ENCODE measurements around the gene PHTF2.

DNA sequence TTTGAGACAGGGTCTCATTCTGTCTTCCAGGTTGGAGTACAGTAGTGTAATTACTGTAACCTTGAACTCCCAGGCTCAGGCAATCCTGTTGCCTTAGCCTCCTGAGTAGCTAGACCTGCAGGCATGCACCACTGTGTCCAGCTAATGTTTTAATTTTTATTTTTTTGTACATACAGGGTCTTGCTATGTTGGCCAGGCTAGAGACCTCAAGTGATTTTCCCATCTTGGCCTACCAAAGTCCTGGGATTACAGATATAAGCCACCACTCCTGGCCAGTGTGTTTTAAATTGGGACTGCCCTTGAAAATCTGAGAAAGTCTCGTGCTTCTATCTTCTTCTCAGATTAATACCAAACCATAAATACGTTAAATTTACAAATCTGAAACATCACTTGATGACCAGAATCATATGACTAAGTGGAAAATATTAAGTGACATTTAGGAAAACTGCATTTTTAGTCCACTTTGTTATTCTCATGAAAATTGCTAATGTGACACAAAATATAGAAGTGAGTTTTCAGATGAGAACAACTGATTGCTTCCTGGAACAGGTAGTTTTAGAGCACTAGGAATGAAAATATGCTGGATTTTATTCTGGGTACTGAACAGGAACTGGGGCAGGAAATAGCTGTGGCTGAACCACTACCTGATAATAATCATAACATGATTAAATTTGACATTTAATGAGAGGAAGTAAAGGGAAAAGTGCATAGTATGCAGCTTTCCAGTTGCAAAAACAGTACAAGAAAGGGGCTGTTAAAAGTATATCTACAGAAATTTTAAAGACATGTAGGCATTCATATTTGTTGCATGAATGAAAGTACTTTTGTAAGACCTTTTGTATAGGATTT lies 4.2 kb downstream of the PHTF2 start:
- TF ChIP-seq POLR2A (IDR thresholded peaks at IDR 0.05; ENCODE audit: low read depth, low read length) (no peak), JUN (IDR thresholded peaks at IDR 0.05; ENCODE audit: borderline replicate concordance, insufficient read depth, insufficient read length, low read depth) (no peak), POLR2AphosphoS5 (IDR thresholded peaks at IDR 0.05; ENCODE audit: insufficient read depth, low read depth, low read length) (no peak), EZH2 (IDR thresholded peaks at IDR 0.05; ENCODE audit: borderline replicate concordance, low read depth, low read length, severe bottlenecking) (no peak)
- TF ChIP-seq, protein P1, sequence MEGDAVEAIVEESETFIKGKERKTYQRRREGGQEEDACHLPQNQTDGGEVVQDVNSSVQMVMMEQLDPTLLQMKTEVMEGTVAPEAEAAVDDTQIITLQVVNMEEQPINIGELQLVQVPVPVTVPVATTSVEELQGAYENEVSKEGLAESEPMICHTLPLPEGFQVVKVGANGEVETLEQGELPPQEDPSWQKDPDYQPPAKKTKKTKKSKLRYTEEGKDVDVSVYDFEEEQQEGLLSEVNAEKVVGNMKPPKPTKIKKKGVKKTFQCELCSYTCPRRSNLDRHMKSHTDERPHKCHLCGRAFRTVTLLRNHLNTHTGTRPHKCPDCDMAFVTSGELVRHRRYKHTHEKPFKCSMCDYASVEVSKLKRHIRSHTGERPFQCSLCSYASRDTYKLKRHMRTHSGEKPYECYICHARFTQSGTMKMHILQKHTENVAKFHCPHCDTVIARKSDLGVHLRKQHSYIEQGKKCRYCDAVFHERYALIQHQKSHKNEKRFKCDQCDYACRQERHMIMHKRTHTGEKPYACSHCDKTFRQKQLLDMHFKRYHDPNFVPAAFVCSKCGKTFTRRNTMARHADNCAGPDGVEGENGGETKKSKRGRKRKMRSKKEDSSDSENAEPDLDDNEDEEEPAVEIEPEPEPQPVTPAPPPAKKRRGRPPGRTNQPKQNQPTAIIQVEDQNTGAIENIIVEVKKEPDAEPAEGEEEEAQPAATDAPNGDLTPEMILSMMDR (IDR thresholded peaks at IDR 0.05; ENCODE audit: extremely low read depth in 1 of 2, insufficient read depth in 1 of 2, low read depth in 1 of 2, low read length in 2 of 2), result no peak
